Suprapubic skin (tissue), 4 donors: ENCODE data around the gene WDPCP. TPM values are rescaled to one million over a fixed set of nuclear protein-coding genes. Genes with fewer than 3 reads are reported as not detected.

Experiments
- DNase-seq, 2 donors: peaks; one replicate each; pipeline ENCODE4 v3.0.0-alpha.2; 2019; ENCODE audit warnings: low spot score in 2 of 2
- H3K27ac ChIP-seq: fragments of 200-600 bp; sonication (generic); one replicate; pipeline ENCODE4 v1.5.1; 2019
- H3K27me3 ChIP-seq: fragments of 200-600 bp; sonication (generic); one replicate; pipeline ENCODE4 v1.5.1; 2019
- H3K36me3 ChIP-seq: fragments of 200-600 bp; sonication (generic); one replicate; pipeline ENCODE4 v1.5.1; 2019
- H3K4me1 ChIP-seq: fragments of 200-600 bp; sonication (generic); one replicate; pipeline ENCODE4 v1.5.1; 2019
- H3K4me3 ChIP-seq: fragments of 200-600 bp; sonication (generic); one replicate; pipeline ENCODE4 v1.5.1; 2019; ENCODE audit warnings: mild to moderate bottlenecking
- H3K9me3 ChIP-seq: fragments of 200-600 bp; sonication (generic); one replicate; pipeline ENCODE4 v1.5.1; 2019
- EP300 ChIP-seq: sonication (generic); formaldehyde crosslinking; IDR thresholded peaks from one replicate; pipeline ENCODE4 v1.6.1; 2017; ENCODE audit warnings: antibody characterized with exemption
- POLR2A ChIP-seq, 2 donors: fragments of 450-650 bp; IDR thresholded peaks; one replicate each; pipeline ENCODE4 v1.6.1; 2017; ENCODE audit warnings: antibody characterized with exemption in 2 of 2, mild to moderate bottlenecking in 2 of 2, moderate library complexity in 2 of 2
- POLR2AphosphoS5 ChIP-seq, 3 donors: sonication (generic); formaldehyde crosslinking; IDR thresholded peaks; one replicate each; pipeline ENCODE4 v1.6.1; 2017; ENCODE audit warnings: antibody characterized with exemption in 3 of 3
- WGBS: methylation state at CpG from one replicate; pipeline ENCODE4 v1.1.5; 2018; 5-methylcytosine and 5-hydroxymethylcytosine counted together
- total RNA-seq, 4 donors: library from RNA; depleted of rRNA; stranded (reverse); fragments of >200 nt; gene quantifications; one replicate each; pipeline ENCODE4 v1.1.0, GENCODE V29; 2016
- TF ChIP-seq, protein P1 (sequence below), 2 donors: fragments of 200-600 bp in 1 of 2; fragments of 450-650 bp in 1 of 2; sonication (generic) in 1 of 2; IDR thresholded peaks; one replicate each; pipeline ENCODE4 v1.5.1; 2016 to 2019; ENCODE audit warnings: antibody characterized with exemption in 2 of 2, mild to moderate bottlenecking in 1 of 2, moderate library complexity in 1 of 2

Gene WDPCP
- total RNA-seq, 4 donors from 2014 or later = 6.7 to 18.7 (median 9.7) TPM

DNA sequence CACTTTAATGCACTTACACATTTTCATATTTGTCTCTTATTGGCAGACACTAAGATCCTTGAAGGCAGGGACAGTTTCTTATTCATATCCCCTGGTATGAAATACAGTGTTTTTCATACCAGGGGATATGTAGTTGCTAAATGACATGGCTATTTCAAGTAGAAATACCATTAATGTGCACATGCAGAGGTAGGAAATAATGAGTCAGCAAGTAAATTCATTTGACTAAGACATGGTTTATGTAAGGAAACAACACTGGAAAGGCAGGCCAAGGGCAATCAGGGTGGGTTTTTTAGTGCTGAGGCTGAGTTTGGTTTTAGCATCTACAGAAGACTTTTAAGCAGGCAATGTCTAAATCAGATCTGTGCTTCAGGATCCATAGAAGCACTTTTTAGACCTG, 155.9 kb downstream of the WDPCP start:
- DNase-seq = no peak
- TF ChIP-seq, protein P1, sequence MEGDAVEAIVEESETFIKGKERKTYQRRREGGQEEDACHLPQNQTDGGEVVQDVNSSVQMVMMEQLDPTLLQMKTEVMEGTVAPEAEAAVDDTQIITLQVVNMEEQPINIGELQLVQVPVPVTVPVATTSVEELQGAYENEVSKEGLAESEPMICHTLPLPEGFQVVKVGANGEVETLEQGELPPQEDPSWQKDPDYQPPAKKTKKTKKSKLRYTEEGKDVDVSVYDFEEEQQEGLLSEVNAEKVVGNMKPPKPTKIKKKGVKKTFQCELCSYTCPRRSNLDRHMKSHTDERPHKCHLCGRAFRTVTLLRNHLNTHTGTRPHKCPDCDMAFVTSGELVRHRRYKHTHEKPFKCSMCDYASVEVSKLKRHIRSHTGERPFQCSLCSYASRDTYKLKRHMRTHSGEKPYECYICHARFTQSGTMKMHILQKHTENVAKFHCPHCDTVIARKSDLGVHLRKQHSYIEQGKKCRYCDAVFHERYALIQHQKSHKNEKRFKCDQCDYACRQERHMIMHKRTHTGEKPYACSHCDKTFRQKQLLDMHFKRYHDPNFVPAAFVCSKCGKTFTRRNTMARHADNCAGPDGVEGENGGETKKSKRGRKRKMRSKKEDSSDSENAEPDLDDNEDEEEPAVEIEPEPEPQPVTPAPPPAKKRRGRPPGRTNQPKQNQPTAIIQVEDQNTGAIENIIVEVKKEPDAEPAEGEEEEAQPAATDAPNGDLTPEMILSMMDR (IDR thresholded peaks at IDR 0.05) = no peak
- no peak for TF ChIP-seq POLR2AphosphoS5 (IDR thresholded peaks at IDR 0.05)

DNA sequence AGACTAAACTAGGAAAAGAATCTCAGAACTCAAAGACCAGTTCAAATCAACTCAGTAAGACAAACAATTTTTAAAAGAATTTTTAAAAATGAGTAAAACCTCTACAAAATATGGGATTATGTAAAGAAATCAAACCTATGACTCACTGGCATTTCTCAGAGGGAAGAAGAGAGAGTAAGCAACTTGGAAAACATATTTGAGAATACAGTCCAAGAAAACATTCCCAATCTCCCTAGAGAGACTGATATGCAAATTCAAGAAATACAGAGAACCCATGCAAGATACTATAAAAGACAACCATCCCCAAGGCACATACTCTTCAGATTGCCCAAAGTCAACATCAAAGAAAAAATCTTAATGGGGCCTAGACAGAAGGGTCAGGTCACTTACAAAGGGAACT, 162.7 kb downstream of the WDPCP start:
- Histone ChIP-seq H3K9me3 (no peaks in the 10 kb centered on the region), H3K36me3 (no peaks in the 10 kb centered on the region), H3K4me1 (no peaks in the 10 kb centered on the region), H3K27me3 (no peaks in the 10 kb centered on the region), H3K27ac (no peak overlapping the region), H3K4me3 (no peak overlapping the region)
- no peak for TF ChIP-seq POLR2A (IDR thresholded peaks at IDR 0.05)
- no peak for TF ChIP-seq POLR2AphosphoS5 (IDR thresholded peaks at IDR 0.05)
- TF ChIP-seq, protein P1 (IDR thresholded peaks at IDR 0.05) = no peak
- TF ChIP-seq EP300 = no peak
- DNase-seq = no peak

More for the DNA sequence above, 155.9 kb downstream of the WDPCP start:
- H3K4me3 ChIP-seq = no peak overlapping the region
- H3K27me3 ChIP-seq = no peaks in the 10 kb centered on the region
- H3K36me3 ChIP-seq = no peaks in the 10 kb centered on the region
- H3K27ac ChIP-seq = no peak overlapping the region
- H3K4me1 ChIP-seq = no peaks in the 10 kb centered on the region
- no peaks in the 10 kb centered on the region for H3K9me3 ChIP-seq

DNA sequence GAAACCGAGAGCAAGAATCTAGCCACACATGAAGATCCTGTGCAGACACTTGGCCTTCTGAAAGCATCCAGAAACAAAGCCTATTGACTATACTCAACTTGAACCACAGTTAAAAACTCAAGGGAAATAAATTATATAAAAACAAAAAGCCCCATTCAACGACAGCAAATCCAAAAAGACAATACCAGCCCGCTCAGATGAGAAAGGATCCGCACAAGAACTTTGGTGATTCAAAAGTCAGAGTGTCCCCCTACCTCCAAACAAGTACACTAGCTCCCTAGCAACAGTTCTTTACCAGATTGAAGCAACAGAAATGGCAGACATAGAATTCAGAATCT, 163.2 kb downstream of the WDPCP start:
- no peak overlapping the region for H3K27ac ChIP-seq
- H3K4me3 ChIP-seq = no peak overlapping the region
- H3K27me3 ChIP-seq = no peaks in the 10 kb centered on the region
- WGBS = 69% methylated on average over 4 of the region's 4 CpGs
- no peaks in the 10 kb centered on the region for H3K36me3 ChIP-seq
- no peaks in the 10 kb centered on the region for H3K9me3 ChIP-seq
- TF ChIP-seq, protein P1 (IDR thresholded peaks at IDR 0.05) = no peak
- TF ChIP-seq POLR2AphosphoS5 (IDR thresholded peaks at IDR 0.05) (no peak), EP300 (no peak), POLR2A (IDR thresholded peaks at IDR 0.05) (no peak)
- DNase-seq = no peak
- no peaks in the 10 kb centered on the region for H3K4me1 ChIP-seq

DNA sequence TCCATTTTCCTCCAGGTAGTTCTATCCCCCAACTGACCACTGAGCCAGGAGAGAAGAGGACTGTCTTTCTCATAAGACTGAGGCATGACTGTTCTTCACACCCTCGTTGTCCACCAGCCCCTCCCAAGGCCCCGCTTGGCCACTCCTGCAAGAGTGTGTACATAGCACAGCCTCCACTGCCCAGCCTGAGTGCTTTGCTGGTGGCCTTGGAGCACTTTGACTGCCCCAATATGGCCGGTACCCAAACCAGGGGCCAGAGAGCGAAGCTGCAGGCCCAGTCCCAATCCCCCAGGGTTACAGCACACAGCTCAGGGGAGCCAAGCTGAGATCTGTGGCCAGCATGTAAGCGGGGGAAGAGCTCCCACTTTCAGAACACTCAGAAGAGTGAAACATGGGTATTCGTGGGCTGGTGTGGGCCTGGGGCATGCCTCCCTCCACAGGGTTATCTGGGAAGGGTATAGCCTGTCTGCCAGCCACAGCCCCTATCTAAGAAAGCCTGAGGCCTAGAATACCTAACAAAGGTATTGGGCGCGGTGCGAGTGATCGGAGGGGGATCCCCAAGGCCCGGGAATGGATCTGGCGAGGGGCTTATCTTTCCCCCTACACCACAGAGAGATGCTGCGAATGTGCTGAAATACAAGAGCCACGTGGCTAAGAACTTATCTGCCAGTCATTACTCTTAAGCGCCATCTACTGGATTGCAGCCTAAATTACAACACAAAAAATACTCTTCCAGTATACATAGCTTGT, 163.8 kb downstream of the WDPCP start:
- no peak for DNase-seq
- TF ChIP-seq, protein P1 (IDR thresholded peaks at IDR 0.05) = no peak
- TF ChIP-seq POLR2AphosphoS5 (IDR thresholded peaks at IDR 0.05) (no peak), POLR2A (IDR thresholded peaks at IDR 0.05) (no peak), EP300 (no peak)
- Histone ChIP-seq H3K4me3 (no peak overlapping the region), H3K36me3 (no peaks in the 10 kb centered on the region), H3K27me3 (no peaks in the 10 kb centered on the region), H3K4me1 (no peaks in the 10 kb centered on the region), H3K27ac (no peak overlapping the region), H3K9me3 (no peaks in the 10 kb centered on the region)
- WGBS = 85% methylated on average over 15 of the region's 15 CpGs

DNA sequence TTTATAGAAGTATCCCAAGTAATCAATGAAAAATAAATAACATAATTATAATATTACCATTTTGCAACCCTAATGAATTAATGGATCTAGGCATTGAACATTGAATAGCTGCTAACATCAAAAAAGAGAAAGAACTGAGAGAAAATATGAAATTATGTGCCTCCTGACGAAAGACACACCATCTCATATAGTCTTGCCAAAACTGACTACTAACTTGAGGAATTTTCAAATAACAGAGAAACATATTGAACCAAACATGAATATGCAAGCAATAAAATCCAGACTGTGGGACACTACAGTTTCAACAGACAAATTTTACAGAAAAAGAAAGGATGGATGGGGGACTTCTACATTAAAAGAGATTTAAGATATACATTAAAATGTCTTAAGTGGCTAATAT, 165.7 kb downstream of the WDPCP start:
- Histone ChIP-seq H3K27ac (no peak overlapping the region), H3K4me1 (no peaks in the 10 kb centered on the region), H3K36me3 (no peaks in the 10 kb centered on the region), H3K9me3 (no peaks in the 10 kb centered on the region), H3K27me3 (no peaks in the 10 kb centered on the region), H3K4me3 (no peak overlapping the region)
- no peak for TF ChIP-seq POLR2AphosphoS5 (IDR thresholded peaks at IDR 0.05)
- no peak for TF ChIP-seq POLR2A (IDR thresholded peaks at IDR 0.05)
- no peak for TF ChIP-seq EP300
- TF ChIP-seq, protein P1 (IDR thresholded peaks at IDR 0.05) = no peak
- WGBS = 73% methylated on average over 1 of the region's 1 CpG
- DNase-seq = no peak
